T-helper 2 cell treated with Interferon-gamma antibody and Interleukin-4, amounts not matched to agents 5 μg/mL and 100 μg/mL, for 36 hours (primary cell): Measurements from ENCODE around the gene MDP1.

Source experiments
- DNase-seq: peaks from one replicate; pipeline ENCODE4 v3.0.0; 2021; ENCODE audit warnings: low spot score
- H3K27ac Mint-ChIP-seq: one replicate; pipeline ENCODE4 v1.8.0; 2021; ENCODE audit warnings: mild to moderate bottlenecking, mixed read lengths
- H3K27me3 Mint-ChIP-seq: one replicate; pipeline ENCODE4 v1.8.0; 2021; ENCODE audit warnings: low read depth, mixed read lengths
- H3K36me3 Mint-ChIP-seq: one replicate; pipeline ENCODE4 v1.8.0; 2021; ENCODE audit warnings: low read depth, mixed read lengths
- H3K4me1 Mint-ChIP-seq: one replicate; pipeline ENCODE4 v1.8.0; 2021; ENCODE audit warnings: low read depth, mixed read lengths
- H3K4me3 Mint-ChIP-seq: one replicate; pipeline ENCODE4 v1.8.0; 2022; ENCODE audit warnings: mild to moderate bottlenecking, moderate library complexity, mixed read lengths
- H3K9me3 Mint-ChIP-seq: one replicate; pipeline ENCODE4 v1.8.0; 2021; ENCODE audit warnings: mixed read lengths

The MDP1 gene

GRCh38 chr14:24240110-24240918 lies 24.4 kb upstream of the MDP1 start:
- Mint-ChIP-seq H3K4me1 (peaks cover 38% of the 10 kb centered on the region), H3K27me3 (no peaks in the 10 kb centered on the region), H3K4me3 (peak overlapping the region; percentile 97), H3K27ac (peak overlapping the region; percentile 47), H3K36me3 (peaks cover 57% of the 10 kb centered on the region), H3K9me3 (no peaks in the 10 kb centered on the region)
- DNase-seq: no peak

- Mint-ChIP-seq H3K27ac (peak overlapping the region; percentile 13), H3K4me1 (peaks cover 49% of the 10 kb centered on the region), H3K9me3 (no peaks in the 10 kb centered on the region), H3K4me3 (no peak overlapping the region), H3K36me3 (peaks cover 70% of the 10 kb centered on the region), H3K27me3 (no peaks in the 10 kb centered on the region)
- DNase-seq: no peak
Measured at GRCh38 chr14:24238527-24239037, 22.7 kb upstream of the MDP1 start.

- no peak for DNase-seq
- peaks cover 70% of the 10 kb centered on the region for H3K36me3 Mint-ChIP-seq
- no peaks in the 10 kb centered on the region for H3K9me3 Mint-ChIP-seq
- H3K4me1 Mint-ChIP-seq: peaks cover 53% of the 10 kb centered on the region
- no peak overlapping the region for H3K4me3 Mint-ChIP-seq
- no peaks in the 10 kb centered on the region for H3K27me3 Mint-ChIP-seq
- peak overlapping the region; percentile 13 for H3K27ac Mint-ChIP-seq
Measured at GRCh38 chr14:24238123-24238522, 22.3 kb upstream of the MDP1 start.

GRCh38 chr14:24237463-24237955 lies 21.6 kb upstream of the MDP1 start:
- peaks cover 70% of the 10 kb centered on the region for H3K36me3 Mint-ChIP-seq

GRCh38 chr14:24236689-24237462 lies 21.0 kb upstream of the MDP1 start:
- H3K27me3 Mint-ChIP-seq: no peaks in the 10 kb centered on the region
- DNase-seq: no peak
- peak overlapping the region; percentile 21 for H3K27ac Mint-ChIP-seq
- H3K36me3 Mint-ChIP-seq: peaks cover 69% of the 10 kb centered on the region
- peaks cover 53% of the 10 kb centered on the region for H3K4me1 Mint-ChIP-seq
- H3K4me3 Mint-ChIP-seq: no peak overlapping the region
- H3K9me3 Mint-ChIP-seq: no peaks in the 10 kb centered on the region

More at GRCh38 chr14:24237463-24237955, 21.6 kb upstream of the MDP1 start:
- DNase-seq: no peak
- no peak overlapping the region for H3K27ac Mint-ChIP-seq
- H3K4me1 Mint-ChIP-seq: peaks cover 53% of the 10 kb centered on the region
- no peak overlapping the region for H3K4me3 Mint-ChIP-seq
- no peaks in the 10 kb centered on the region for H3K27me3 Mint-ChIP-seq
- no peaks in the 10 kb centered on the region for H3K9me3 Mint-ChIP-seq

GRCh38 chr14:24235804-24236688 lies 20.2 kb upstream of the MDP1 start:
- Mint-ChIP-seq H3K4me3 (no peak overlapping the region), H3K9me3 (no peaks in the 10 kb centered on the region), H3K4me1 (peaks cover 56% of the 10 kb centered on the region), H3K36me3 (peaks cover 68% of the 10 kb centered on the region), H3K27me3 (no peaks in the 10 kb centered on the region), H3K27ac (peak overlapping the region; percentile 32)
- DNase-seq: no peak

GRCh38 chr14:24234095-24235005 lies 18.5 kb upstream of the MDP1 start:
- Mint-ChIP-seq H3K27ac (peak overlapping the region; percentile 82), H3K27me3 (no peaks in the 10 kb centered on the region), H3K9me3 (no peaks in the 10 kb centered on the region), H3K4me3 (peak overlapping the region; percentile 95), H3K4me1 (peaks cover 45% of the 10 kb centered on the region), H3K36me3 (peaks cover 52% of the 10 kb centered on the region)
- no peak for DNase-seq

- H3K4me1 Mint-ChIP-seq: peaks cover 39% of the 10 kb centered on the region
- peak overlapping the region; percentile 95 for H3K4me3 Mint-ChIP-seq
Measured at GRCh38 chr14:24233538-24233866, 17.6 kb upstream of the MDP1 start.

GRCh38 chr14:24232645-24233537 lies 17.0 kb upstream of the MDP1 start, which contains the start of gene GMPR2:
GMPR2 (plus strand) TSS chr14:24232929; CDS start chr14:24233254, 325 bp downstream.
- H3K9me3 Mint-ChIP-seq: no peaks in the 10 kb centered on the region
- no peak for DNase-seq

More at GRCh38 chr14:24233538-24233866, 17.6 kb upstream of the MDP1 start:
- no peak for DNase-seq
- H3K27ac Mint-ChIP-seq: peak overlapping the region; percentile 94
- H3K36me3 Mint-ChIP-seq: peaks cover 43% of the 10 kb centered on the region
- H3K9me3 Mint-ChIP-seq: no peaks in the 10 kb centered on the region
- no peaks in the 10 kb centered on the region for H3K27me3 Mint-ChIP-seq

GRCh38 chr14:24232121-24232644 lies 16.3 kb upstream of the MDP1 start, which contains the start of gene NEDD8:
NEDD8 (minus strand) TSS chr14:24232367; CDS start chr14:24232267, 100 bp downstream.
- Mint-ChIP-seq H3K9me3 (no peaks in the 10 kb centered on the region), H3K27me3 (no peaks in the 10 kb centered on the region), H3K4me1 (peaks cover 35% of the 10 kb centered on the region), H3K36me3 (peaks cover 35% of the 10 kb centered on the region), H3K4me3 (peak within 1 kb of the TSS; percentile 95), H3K27ac (peak within 1 kb of the TSS; percentile 94)
- DNase-seq: peak; percentile 91

More at GRCh38 chr14:24232645-24233537, 17.0 kb upstream of the MDP1 start, which contains the start of gene GMPR2:
- H3K4me3 Mint-ChIP-seq: peak within 1 kb of the TSS; percentile 95
- no peaks in the 10 kb centered on the region for H3K27me3 Mint-ChIP-seq
- H3K4me1 Mint-ChIP-seq: peaks cover 33% of the 10 kb centered on the region
- peak within 1 kb of the TSS; percentile 94 for H3K27ac Mint-ChIP-seq
- H3K36me3 Mint-ChIP-seq: peaks cover 38% of the 10 kb centered on the region

GRCh38 chr14:24231263-24232120 lies 15.6 kb upstream of the MDP1 start:
- Mint-ChIP-seq H3K9me3 (no peaks in the 10 kb centered on the region), H3K36me3 (peaks cover 32% of the 10 kb centered on the region), H3K4me1 (peaks cover 39% of the 10 kb centered on the region), H3K27me3 (no peaks in the 10 kb centered on the region), H3K4me3 (peak overlapping the region; percentile 95), H3K27ac (peak overlapping the region; percentile 94)
- DNase-seq: no peak
